GM08714 (cell line): ENCODE measurements around the gene MICAL3.
"Not testable (repeated sequence)": the region's sequence is repeated elsewhere in the genome, so short reads cannot be mapped to it uniquely, and the experiment has no call there.

Experiments
- H3K4me3 ChIP-seq: fragments of 200-500 bp; sonication (Bioruptor generic); 2 replicates; pipeline ENCODE4 v1.5.1; 2014; ENCODE audit warnings: mild to moderate bottlenecking, low read length, inconsistent platforms
- ZNF274 ChIP-seq: IDR thresholded peaks from 2 replicates; pipeline ENCODE4 v1.6.1; 2012; ENCODE audit warnings: mild to moderate bottlenecking, low read depth, low read length

The MICAL3 gene

GRCh38 chr22:17990147-17990546 is 34.2 kb downstream of the MICAL3 start:
- TF ChIP-seq ZNF274 = no peak
- no peak overlapping the region for H3K4me3 ChIP-seq

- H3K4me3 ChIP-seq = no peak overlapping the region
- TF ChIP-seq ZNF274 = no peak
These were observed 35.4 kb downstream of the MICAL3 start for GRCh38 chr22:17988800-17989513.

DNA sequence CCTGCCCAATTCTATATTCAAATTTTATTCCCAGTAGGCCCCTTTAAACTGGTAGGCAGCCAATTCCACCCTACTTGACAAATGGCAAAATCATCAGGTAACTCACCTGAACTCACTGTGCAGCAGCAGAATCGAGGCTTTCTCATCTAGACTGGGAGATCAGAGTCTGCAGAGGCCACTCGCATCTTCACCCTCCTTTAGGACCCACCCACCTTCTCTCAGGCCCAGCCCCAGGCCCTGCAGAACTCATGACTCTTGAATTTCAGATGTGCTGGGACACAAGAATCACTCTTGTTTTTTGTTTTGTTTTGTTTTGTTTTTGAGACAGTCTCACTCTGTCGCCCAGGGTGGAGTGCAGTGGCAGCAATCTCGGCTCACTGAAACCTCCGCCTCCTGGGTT is 38.8 kb downstream of the MICAL3 start:
- no peak for TF ChIP-seq ZNF274
- no peak overlapping the region for H3K4me3 ChIP-seq

- not testable (repeated sequence) for H3K4me3 ChIP-seq
These were observed 39.3 kb downstream of the MICAL3 start for GRCh38 chr22:17985071-17985470.

- H3K4me3 ChIP-seq = no peak overlapping the region
- TF ChIP-seq ZNF274 = no peak
These were observed 40.2 kb downstream of the MICAL3 start for GRCh38 chr22:17984114-17984513.

- H3K4me3 ChIP-seq = no peak overlapping the region
- no peak for TF ChIP-seq ZNF274
These were observed 41.7 kb downstream of the MICAL3 start for GRCh38 chr22:17982572-17983141.

- no peak overlapping the region for H3K4me3 ChIP-seq
- TF ChIP-seq ZNF274 = no peak
These were observed 42.9 kb downstream of the MICAL3 start for GRCh38 chr22:17981497-17981896.

DNA sequence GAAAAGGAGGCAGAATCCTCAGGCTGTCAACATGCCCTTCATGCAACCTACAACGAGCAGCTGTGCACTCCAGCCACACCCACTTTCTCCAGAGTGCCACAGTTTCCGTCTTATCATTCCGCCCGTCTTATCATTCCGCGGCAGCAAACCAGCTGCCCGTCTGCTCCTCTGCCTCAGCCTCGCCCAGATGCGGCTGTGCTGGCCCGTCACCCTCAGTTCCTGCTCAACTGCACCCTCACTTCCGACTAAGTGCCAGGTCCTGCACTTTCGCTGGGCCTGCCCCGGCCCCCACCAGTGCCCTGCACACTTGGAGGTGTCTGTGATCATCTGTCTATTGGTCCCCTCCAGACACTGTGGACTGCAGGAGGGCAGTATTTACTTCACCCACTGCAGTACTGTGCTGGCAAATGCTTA is 43.7 kb downstream of the MICAL3 start:
- no peak overlapping the region for H3K4me3 ChIP-seq
- TF ChIP-seq ZNF274 = no peak

- no peak for TF ChIP-seq ZNF274
- H3K4me3 ChIP-seq = no peak overlapping the region
These were observed 44.3 kb downstream of the MICAL3 start for GRCh38 chr22:17980015-17980590.

- no peak for TF ChIP-seq ZNF274
- no peak overlapping the region for H3K4me3 ChIP-seq
These were observed 46.3 kb downstream of the MICAL3 start for GRCh38 chr22:17978027-17978426.

- TF ChIP-seq ZNF274 = no peak
- H3K4me3 ChIP-seq = no peak overlapping the region
These were observed 47.0 kb downstream of the MICAL3 start for GRCh38 chr22:17977371-17977770.

GRCh38 chr22:17976121-17976520 is 48.2 kb downstream of the MICAL3 start:
- no peak overlapping the region for H3K4me3 ChIP-seq
- no peak for TF ChIP-seq ZNF274

DNA sequence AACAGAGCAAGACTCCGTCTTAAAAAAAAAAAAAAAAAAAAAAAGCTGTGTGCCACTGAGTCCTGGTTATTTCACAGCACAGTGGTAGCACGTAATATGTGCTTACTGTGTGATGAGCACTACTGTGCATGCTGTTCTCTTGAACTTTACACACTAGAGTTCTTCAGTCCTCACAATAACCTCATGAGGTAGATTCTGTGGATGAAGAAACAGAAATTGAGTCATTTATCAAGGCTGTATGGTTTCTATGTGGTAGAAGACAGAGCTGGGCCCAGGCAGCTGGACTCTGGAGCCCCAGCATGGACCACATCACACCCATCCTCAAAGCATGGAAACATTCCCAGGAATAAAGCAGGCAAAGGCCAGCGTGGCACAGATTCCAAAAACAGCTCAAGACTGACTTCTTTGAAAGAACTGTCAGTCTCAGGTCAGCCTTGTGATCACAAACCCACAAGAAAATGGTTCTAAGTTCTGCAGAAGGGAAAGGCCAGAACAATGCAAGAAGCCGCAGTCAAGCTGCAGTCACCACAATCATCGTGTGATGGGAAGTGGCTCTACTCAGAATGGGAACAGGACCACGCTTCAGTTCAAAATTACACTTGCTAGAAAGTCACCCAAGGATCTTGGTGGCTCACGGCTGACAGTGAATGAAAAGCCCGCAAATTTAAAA is 49.5 kb downstream of the MICAL3 start:
- H3K4me3 ChIP-seq = no peak overlapping the region
- TF ChIP-seq ZNF274 = no peak

GRCh38 chr22:17974087-17974486 is 50.3 kb downstream of the MICAL3 start:
- H3K4me3 ChIP-seq = no peak overlapping the region
- no peak for TF ChIP-seq ZNF274

DNA sequence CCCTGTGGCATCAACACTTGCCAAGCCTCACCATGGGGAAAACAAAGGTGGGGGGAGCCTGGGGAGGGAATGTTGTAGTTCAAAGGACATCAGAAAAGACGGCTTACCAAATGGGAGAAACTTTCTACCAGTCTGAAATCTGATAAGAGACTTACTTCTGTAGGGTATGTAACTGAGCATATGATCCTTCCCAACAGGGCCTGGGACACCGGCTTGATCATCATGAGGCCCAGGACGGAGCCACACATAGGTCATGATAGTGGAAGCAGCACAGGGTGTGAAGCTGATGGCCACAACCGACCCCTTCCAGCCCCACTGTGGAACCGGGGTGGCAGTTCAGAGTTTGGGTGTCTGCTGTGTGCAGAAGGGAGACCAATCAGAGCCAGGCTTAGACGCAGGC is 51.1 kb downstream of the MICAL3 start:
- no peak overlapping the region for H3K4me3 ChIP-seq
- TF ChIP-seq ZNF274 = no peak
